ENCODE results near the gene ZBTB2. TPM values are rescaled to one million over a fixed set of nuclear protein-coding genes. Genes with fewer than 3 reads are reported as not detected.
A peak's percentile ranks its signal among the peaks of the same experiment; 100 is the strongest.

Gene ZBTB2
- total and polyA plus RNA-seq, 2 donors (not counting 3 experiments of a cell fraction or from before 2014, with no cell fraction given): 11.8 to 13.1 TPM

DNA sequence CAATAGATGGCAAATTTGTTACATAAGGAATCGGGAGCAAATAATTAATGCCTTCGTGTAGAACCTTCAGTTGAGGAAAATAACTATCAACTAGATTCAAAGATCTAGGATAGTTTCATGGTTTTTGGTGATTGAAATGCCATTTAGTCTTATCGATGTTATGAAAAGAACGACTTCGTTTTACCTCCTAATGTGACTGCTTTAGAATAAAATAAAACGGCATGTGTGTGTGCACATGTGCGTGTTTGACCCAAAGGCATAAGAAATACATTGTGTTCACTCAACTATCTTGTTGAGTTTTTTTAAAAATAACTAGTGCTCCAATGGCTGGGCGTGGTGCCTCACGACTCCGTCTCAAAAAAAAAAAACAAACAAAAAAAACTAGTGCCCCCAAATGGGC is 37.6 kb downstream of the ZBTB2 start:
- Histone ChIP-seq H3K9me3 (replicated peaks; ENCODE audit: control insufficient read depth, insufficient read depth, low read length) (no peaks in the 10 kb centered on the region), H3K9me1 (replicated peaks; ENCODE audit: control insufficient read depth, extremely low read depth, insufficient read depth, low read length) (no peaks in the 10 kb centered on the region), H3K27me3 (ENCODE audit: control insufficient read depth in 2 of 2, insufficient read depth in 2 of 2, low read length in 2 of 2) (no peaks in the 10 kb centered on the region), H4K20me1 (replicated peaks; ENCODE audit: control insufficient read depth, extremely low read depth, insufficient read depth, low read length) (no peaks in the 10 kb centered on the region), H3K4me1 (ENCODE audit: control insufficient read depth, extremely low read depth, insufficient read depth, low read length) (peaks cover 15% of the 10 kb centered on the region), H3K36me3 (ENCODE audit: control insufficient read depth in 2 of 2, extremely low read depth in 1 of 2, insufficient read depth in 2 of 2, low read length in 2 of 2) (peaks cover 17 to 31% of the 10 kb centered on the region in 2 experiments), H3K4me2 (ENCODE audit: insufficient read depth, low read length) (no peak overlapping the region), H3K4me3 (replicated peaks in 1 of 3; ENCODE audit: insufficient read depth in 1 of 3, low read depth in 1 of 3, low read length in 3 of 3) (no peak overlapping the region), H2AFZ (ENCODE audit: low read depth, low read length) (no peak overlapping the region), H3K79me2 (ENCODE audit: control insufficient read depth, insufficient read depth, low read length) (peaks cover 11% of the 10 kb centered on the region), H3K9ac (replicated peaks; ENCODE audit: extremely low read depth, insufficient read depth, low read length) (no peak overlapping the region), H3K27ac (ENCODE audit: insufficient read depth, low read depth, low read length) (no peak overlapping the region)
- TF ChIP-seq POLR2AphosphoS5 (IDR thresholded peaks at IDR 0.05; ENCODE audit: insufficient read depth, low read depth, low read length): no peak
- no peak for TF ChIP-seq GATA2 (IDR thresholded peaks at IDR 0.05; ENCODE audit: insufficient read depth, insufficient read length, low read depth, low read length)
- ChIA-PET POLR2A (no interaction called here), CTCF (interaction anchor here (1.0 kb wide), 1 partner anchor 463 kb away, joined by 3 read pairs; no protein-coding TSS in a partner anchor)
- intact Hi-C loops (cut with micrococcal nuclease): no loop called here
- BruUV-seq (replicated peaks): no TSS peak
- FAIRE-seq (no peak), DNase-seq (ENCODE audit: low read depth, low spot score) (no peak)
- dilution Hi-C loops (cut with MboI; ENCODE audit: extremely low pct_ligation_motif_present, low sequenced_read_pairs): no loop called here

DNA sequence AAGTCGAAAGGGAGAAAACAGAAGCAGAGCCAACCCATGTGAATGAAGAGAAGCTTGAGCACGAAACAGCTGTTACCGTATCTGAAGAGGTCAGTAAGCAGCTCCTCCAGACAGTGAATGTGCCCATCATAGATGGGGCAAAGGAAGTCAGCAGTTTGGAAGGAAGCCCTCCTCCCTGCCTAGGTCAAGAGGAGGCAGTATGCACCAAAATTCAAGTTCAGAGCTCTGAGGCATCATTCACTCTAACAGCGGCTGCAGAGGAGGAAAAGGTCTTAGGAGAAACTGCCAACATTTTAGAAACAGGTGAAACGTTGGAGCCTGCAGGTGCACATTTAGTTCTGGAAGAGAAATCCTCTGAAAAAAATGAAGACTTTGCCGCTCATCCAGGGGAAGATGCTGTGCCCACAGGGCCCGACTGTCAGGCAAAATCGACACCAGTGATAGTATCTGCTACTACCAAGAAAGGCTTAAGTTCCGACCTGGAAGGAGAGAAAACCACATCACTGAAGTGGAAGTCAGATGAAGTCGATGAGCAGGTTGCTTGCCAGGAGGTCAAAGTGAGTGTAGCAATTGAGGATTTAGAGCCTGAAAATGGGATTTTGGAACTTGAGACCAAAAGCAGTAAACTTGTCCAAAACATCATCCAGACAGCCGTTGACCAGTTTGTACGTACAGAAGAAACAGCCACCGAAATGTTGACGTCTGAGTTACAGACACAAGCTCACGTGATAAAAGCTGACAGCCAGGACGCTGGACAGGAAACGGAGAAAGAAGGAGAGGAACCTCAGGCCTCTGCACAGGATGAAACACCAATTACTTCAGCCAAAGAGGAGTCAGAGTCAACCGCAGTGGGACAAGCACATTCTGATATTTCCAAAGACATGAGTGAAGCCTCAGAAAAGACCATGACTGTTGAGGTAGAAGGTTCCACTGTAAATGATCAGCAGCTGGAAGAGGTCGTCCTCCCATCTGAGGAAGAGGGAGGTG is 38.7 kb downstream of the ZBTB2 start:
- TSS peak; percentile 3 for BruUV-seq (replicated peaks)
- no peak for TF ChIP-seq GATA2 (IDR thresholded peaks at IDR 0.05; ENCODE audit: insufficient read depth, insufficient read length, low read depth, low read length)
- no peak for TF ChIP-seq MYC (IDR thresholded peaks at IDR 0.05; ENCODE audit: low read depth, low read length)
- TF ChIP-seq, protein P1, sequence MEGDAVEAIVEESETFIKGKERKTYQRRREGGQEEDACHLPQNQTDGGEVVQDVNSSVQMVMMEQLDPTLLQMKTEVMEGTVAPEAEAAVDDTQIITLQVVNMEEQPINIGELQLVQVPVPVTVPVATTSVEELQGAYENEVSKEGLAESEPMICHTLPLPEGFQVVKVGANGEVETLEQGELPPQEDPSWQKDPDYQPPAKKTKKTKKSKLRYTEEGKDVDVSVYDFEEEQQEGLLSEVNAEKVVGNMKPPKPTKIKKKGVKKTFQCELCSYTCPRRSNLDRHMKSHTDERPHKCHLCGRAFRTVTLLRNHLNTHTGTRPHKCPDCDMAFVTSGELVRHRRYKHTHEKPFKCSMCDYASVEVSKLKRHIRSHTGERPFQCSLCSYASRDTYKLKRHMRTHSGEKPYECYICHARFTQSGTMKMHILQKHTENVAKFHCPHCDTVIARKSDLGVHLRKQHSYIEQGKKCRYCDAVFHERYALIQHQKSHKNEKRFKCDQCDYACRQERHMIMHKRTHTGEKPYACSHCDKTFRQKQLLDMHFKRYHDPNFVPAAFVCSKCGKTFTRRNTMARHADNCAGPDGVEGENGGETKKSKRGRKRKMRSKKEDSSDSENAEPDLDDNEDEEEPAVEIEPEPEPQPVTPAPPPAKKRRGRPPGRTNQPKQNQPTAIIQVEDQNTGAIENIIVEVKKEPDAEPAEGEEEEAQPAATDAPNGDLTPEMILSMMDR (IDR thresholded peaks at IDR 0.05; ENCODE audit: extremely low read depth in 1 of 2, insufficient read depth in 1 of 2, low read depth in 1 of 2, low read length in 2 of 2): no peak
- no peak for TF ChIP-seq POLR2A (IDR thresholded peaks at IDR 0.05; ENCODE audit: low read depth, low read length)
- TF ChIP-seq, protein P2, sequence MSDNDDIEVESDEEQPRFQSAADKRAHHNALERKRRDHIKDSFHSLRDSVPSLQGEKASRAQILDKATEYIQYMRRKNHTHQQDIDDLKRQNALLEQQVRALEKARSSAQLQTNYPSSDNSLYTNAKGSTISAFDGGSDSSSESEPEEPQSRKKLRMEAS (IDR thresholded peaks at IDR 0.05; ENCODE audit: insufficient read depth, insufficient read length): no peak
- POLR2A ChIA-PET: no interaction called here
- no peak overlapping the region for H3K4me2 ChIP-seq (ENCODE audit: insufficient read depth, low read length)
- H3K4me1 ChIP-seq (ENCODE audit: control insufficient read depth, extremely low read depth, insufficient read depth, low read length): peaks cover 10% of the 10 kb centered on the region
- H3K9me3 ChIP-seq (replicated peaks; ENCODE audit: control insufficient read depth, insufficient read depth, low read length): no peaks in the 10 kb centered on the region
- H3K9me1 ChIP-seq (replicated peaks; ENCODE audit: control insufficient read depth, extremely low read depth, insufficient read depth, low read length): no peaks in the 10 kb centered on the region
- peak; percentile 54 for FAIRE-seq
- no peak overlapping the region for H3K4me3 ChIP-seq (replicated peaks in 1 of 3; ENCODE audit: insufficient read depth in 1 of 3, low read depth in 1 of 3, low read length in 3 of 3)
- CTCF ChIA-PET: interaction anchor here (1.6 kb wide), 1 partner anchor 461 kb away, joined by 5 read pairs; no protein-coding TSS in a partner anchor
- no peaks in the 10 kb centered on the region for H3K27me3 ChIP-seq (ENCODE audit: control insufficient read depth in 2 of 2, insufficient read depth in 2 of 2, low read length in 2 of 2)
- H3K9ac ChIP-seq (replicated peaks; ENCODE audit: extremely low read depth, insufficient read depth, low read length): no peak overlapping the region
- no peaks in the 10 kb centered on the region for H4K20me1 ChIP-seq (replicated peaks; ENCODE audit: control insufficient read depth, extremely low read depth, insufficient read depth, low read length)
- no peak overlapping the region for H2AFZ ChIP-seq (ENCODE audit: low read depth, low read length)
- intact Hi-C loops (cut with micrococcal nuclease): no loop called here
- peaks cover 12 to 33% of the 10 kb centered on the region in 2 experiments for H3K36me3 ChIP-seq (ENCODE audit: control insufficient read depth in 2 of 2, extremely low read depth in 1 of 2, insufficient read depth in 2 of 2, low read length in 2 of 2)
- no peak overlapping the region for H3K27ac ChIP-seq (ENCODE audit: insufficient read depth, low read depth, low read length)
- peaks cover 11% of the 10 kb centered on the region for H3K79me2 ChIP-seq (ENCODE audit: control insufficient read depth, insufficient read depth, low read length)
- dilution Hi-C loops (cut with MboI; ENCODE audit: extremely low pct_ligation_motif_present, low sequenced_read_pairs): no loop called here
- DNase-seq (ENCODE audit: low read depth, low spot score): no peak
